Mucosa of gallbladder (tissue), 1 donor: Measurements from ENCODE around the gene FMNL2. TPM values are rescaled to one million over a fixed set of nuclear protein-coding genes. Genes with fewer than 3 reads are reported as not detected.
A peak's percentile ranks its signal among the peaks of the same experiment; 100 is the strongest.

Experiments used
- DNase-seq: peaks from one replicate; pipeline ENCODE4 v3.0.0-alpha.2; 2020; ENCODE audit warnings: low spot score
- total RNA-seq: library from RNA; stranded (reverse); gene quantifications from one replicate; pipeline ENCODE4 v1.2.1, GENCODE V29; 2021
- donor health status: DM: no; HTN: no; CAD: no.

The FMNL2 gene
- total RNA-seq, 1 donor from 2014 or later, result 24.7 TPM

DNA sequence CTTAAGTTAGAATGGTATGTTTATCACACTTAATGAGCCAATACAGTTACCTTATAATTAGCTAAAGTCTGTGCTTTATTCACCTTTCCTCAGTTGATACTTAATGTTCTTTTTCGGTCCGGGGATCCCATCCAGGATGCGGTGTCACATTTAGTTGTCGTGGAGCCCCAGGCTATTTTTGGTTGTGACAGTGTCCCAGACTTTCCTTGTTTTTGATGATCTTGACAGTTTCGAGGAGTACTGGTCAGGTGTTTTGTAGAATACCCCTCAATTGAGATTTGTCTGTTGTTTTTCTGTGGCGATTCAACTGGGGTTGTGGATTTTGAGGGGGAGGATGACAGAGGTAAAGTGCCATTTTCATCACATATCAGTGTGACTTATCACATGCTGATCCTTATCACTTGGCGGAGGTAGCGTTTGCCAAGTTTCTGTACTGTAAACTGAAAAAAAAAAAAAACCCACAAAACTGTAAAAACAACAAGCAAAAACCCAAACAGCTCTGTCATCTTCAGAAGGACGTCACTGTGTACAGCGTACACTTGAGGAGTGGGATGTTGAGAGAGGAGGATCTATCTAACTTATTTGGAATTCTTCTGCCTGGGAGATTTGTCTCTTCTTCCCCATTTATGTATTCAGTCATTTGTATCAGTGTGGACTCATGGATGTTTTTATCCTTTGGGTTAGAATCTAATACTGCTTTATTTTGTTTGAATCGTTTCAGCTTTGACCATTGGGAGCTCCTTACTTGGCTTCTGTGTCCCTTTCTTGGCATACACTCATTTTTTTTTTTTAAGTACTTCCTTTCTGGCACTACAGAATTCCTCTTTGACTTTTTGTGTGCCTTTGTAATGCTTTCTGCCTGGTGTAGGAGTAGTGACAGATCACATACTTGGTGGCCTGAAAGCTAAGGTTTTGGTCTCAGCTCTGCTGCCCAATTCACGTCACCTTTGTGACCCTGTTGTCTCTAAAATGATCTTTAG, 68.1 kb downstream of the FMNL2 start:
- DNase-seq, result no peak

DNA sequence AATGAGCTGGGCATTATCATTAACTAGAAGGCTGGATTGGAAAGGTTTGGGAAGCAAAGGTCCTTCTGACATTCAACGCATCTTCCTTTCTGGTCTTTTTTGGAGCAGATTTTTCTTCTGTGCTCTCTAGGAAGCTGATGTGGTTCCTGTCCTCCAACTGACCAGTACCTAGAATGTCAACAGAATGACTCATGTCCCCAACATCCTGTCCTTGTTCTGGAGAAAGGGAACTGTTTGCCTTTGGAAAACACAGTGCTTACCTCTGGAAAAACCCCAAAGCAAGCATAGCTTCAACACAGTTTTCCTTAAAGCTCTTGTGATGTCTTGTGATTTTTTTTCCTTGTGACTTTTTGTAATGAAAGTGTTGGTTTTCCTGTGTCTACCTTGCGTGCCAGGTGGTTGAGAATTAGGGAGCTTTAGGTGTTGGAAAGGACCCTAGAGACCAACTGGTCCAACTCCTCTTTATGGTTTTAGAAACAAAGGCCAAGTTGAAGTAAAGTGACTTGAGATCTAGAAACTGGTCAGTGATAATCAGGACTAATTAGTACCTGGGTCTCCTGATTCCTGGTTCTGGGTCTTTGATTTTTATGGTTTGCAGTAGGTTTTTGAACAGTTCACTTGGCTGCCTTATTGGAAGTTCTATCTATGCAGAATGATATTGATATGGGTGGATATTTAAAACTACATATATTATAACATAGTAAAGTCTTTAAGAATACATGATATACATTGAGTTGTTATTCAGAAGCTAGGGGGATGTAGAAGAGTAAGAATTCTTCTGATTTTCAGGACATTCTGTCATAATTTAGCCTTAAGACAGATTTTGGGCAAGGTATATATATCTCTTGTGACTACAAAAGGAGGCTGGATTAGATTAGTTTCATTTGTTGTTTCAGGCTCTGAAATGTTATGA, 70.5 kb downstream of the FMNL2 start:
- DNase-seq, result no peak

DNA sequence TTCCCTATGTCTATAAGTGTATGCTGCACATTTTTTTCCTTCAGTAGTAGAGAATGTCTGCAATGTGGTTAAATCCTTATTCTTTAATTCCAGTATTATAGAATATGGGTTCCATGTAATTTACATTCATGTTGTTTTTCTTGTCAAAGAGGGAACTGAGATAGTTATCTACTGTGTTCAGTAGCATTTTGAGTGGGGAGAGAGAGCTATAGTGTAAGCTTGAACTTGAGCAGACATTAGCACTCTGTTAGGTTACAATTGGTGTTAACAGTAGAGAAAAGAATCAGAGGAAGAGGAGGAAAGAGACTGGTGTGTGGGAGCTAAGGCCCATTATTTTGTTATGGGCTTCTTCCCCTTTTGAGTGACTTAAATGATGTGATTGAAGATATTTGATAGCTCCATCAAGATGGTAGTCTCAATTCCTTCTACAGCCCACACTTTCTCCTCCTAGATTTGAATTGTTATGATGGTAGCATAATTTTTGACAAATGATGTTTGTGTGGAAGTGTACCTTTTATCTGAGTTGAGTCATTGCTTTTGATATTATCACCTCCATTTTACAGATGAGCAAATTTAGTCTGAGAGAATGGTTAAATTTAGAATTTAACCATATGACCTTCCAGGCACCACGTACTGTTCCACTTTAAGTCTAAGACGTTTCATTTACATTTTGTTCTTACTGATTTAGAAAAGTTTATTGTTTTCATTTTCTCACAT, 71.3 kb downstream of the FMNL2 start:
- DNase-seq, result no peak

DNA sequence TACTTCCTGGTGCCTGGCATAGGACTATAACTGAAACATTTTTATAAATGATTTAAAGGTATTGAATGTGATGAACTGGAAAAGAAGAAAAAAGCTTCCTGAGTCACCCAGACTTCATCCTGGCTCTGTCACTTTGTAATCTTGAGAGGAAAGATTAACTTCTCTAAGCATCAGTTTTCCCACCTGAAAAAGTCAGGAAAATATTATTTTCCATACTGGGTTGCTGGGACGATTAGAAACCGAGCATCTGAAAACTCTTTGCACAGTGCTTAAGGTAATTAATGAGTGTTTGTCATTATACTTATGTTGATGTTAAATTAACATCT, 71.8 kb downstream of the FMNL2 start:
- DNase-seq, result no peak

DNA sequence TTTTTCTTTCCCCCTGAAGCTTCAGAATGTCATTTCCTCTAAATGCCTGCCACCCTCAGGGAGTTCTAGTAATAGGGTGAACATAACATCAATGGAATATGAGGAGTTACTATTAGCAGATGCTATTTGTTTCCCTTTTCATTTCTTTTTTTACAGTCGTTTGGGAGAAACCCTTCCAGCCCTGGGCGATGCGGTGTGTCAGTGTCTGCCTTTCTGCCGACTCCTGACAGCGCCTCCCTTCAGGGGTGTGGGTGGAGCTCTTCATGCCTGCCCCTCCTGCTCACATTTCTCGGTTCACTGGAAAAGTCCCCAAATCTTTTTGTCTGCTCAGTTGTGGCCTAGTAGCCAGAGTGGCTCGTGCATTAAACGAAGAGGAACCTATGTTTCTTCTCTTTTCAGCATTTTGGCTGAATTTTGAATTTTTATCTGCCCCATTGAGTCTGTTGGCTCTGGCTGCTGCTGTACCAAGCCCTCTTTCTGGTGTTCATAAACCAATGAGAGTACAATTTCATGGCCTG, 72.3 kb downstream of the FMNL2 start:
- no peak for DNase-seq

DNA sequence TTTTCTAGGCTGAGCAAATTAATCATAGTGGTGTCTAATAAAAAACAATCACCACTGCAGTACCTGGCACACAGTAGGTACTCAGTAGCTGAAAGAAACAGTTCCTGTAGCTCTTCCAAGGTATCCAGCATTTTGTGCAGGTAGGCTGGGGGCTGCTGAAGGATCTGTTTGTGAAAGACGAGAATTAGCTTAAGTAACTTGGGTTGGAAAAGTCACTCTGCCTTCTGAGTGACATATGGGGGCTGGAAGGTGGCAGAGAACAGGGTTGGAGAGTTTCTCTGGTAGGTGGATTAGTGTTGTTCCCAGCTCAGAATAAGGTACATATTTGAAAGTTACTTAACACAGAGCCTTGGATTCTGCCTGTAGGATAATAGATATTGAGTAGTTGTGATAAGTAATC, 72.8 kb downstream of the FMNL2 start:
- no peak for DNase-seq

DNA sequence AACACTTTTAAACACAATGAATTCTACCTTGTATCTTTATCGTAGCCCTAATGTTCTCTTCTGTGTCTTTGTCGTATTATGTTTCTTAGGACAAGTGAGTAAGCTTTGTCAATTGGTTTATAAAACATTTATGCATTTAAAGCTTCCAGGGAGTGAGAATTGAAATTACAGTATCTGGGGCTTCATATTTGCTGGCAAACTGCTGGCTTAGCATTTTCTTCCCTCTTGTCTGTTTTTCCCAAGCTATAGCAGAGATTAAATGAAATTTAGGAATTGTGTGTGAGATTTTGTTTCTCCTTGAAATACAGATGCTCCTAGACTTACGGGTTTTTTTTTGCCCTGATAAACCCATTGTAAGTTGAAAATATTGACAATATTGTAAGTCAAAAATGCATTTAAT, 73.3 kb downstream of the FMNL2 start:
- DNase-seq, result no peak

DNA sequence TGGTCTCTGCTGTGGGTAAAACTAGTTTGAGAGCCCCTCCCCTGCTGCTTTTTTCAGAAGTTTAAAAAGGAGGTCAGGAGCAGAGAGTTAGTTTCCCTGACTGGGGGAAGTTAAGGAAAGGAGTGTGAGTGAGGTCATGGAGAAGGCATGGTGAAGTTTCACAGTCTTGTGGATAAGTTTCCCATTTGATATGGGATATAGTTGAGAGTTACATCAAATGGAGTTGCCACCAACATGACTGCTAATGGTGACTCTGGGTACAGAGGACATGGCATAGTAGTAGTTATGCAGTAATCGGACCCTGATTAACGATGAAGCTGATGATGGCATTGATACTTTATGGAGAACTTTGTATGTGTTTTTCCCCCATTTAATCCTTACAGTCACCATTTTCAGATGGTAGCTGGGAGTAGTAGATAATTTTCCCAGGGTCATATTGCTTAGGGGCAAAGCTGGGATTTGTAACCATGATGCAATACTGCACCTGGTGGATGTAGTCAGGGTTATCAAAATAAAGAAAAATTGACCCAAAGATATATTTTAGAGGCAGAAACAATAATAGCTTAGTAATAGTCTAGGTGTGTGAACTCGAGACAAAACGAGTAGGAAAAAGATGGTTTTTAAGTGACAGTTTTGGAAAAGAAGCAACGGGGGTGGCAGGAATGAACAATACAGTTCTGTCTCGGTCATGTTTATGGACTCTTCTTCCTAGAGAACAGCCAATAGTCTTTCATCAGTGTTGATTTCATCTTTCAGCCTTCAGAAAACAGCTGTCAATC, 74.6 kb downstream of the FMNL2 start:
- DNase-seq, result no peak

DNA sequence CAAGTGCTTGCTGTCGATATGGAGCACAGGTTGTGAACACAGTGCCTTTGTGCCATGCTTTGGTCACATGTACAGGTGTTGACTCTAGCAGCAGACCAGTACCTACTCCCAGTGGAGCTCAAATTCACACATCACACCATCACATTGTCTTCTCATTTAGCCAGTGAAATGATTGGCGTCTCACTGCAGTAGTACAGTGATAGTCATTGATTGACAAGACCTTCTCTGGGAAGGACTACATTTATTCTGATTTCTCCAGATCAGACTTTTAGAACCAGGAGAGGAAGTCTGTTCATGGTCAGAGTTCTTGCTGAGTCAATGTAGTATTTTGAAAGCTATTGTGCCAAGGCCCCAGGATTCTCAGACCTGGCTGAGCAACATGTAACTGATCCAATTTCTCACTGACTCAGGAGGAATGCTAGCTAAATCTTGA, 75.2 kb downstream of the FMNL2 start:
- no peak for DNase-seq

DNA sequence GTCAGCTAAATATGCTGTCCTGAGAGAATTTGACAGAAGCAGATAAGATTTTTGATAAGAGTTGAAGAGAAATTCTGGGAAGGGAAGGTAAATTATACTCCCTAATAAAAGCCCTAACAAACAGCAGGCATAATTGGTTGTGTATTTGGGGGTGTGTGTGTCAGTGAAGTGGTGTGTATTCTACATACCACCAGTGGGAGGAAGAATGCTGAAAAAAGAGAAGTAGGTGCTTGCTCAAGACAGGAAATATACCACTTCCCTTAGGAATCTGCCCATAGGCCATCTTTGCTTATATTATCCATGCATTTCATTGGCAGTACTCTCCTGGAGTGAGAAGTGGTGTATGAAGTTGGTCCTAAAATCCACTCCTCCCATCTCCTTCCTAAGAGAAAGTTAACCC, 76.2 kb downstream of the FMNL2 start:
- no peak for DNase-seq

DNA sequence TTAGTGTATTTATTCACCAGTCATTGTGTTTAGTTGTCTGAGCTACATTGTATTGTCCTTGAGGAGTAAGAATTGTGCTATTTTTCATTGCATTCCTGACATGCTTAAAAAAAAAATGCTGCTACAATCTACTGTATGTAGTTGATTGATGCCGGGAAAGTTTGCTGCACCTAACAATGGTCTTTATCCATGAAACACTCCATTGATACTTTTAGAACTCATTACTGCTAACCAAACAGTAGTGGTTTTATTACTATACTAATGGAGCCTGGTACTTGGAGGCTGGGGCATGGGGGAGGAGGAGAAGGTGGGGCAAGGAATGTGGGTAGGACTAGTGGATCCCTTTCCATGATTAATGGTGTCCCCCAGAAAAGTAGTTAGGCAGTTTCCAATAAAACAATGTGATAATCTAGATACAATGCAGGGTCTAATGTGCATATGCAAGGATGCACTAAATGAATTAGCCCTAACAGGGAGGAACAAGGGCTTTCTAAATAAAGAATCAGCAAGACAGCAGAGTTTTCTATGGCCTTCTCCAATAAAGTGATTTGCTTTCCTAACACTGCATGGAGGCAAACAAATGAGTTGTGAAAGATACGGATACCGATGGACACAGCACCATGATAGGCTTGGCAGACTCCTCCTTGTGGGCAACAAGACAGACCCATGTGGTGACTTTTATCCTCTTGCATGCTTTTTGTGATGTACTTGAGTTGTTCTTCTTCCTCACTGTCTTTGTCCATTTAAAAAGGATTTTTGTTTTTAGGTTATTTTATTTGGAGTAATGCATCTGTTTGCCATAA, 78.5 kb downstream of the FMNL2 start:
- DNase-seq, result no peak

DNA sequence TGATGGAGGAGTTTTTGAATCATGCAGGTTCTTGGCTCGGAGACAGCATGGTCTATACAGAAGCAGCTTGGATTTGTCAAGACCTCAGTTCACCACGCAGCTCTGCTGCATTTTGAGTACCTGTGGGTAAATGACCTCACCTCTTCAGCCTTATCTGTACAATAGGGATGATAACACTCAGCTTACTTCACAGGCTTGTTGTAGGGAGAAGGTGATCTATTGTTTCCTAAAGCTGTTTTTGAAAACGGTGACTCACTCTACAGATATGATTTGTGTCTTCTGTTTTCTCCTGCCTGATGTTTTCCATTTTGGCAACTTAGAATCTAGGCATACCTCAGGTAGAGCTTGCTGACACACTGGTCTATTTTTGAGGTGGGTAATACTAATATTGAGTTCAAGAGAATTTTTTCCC, 80.3 kb downstream of the FMNL2 start:
- no peak for DNase-seq

DNA sequence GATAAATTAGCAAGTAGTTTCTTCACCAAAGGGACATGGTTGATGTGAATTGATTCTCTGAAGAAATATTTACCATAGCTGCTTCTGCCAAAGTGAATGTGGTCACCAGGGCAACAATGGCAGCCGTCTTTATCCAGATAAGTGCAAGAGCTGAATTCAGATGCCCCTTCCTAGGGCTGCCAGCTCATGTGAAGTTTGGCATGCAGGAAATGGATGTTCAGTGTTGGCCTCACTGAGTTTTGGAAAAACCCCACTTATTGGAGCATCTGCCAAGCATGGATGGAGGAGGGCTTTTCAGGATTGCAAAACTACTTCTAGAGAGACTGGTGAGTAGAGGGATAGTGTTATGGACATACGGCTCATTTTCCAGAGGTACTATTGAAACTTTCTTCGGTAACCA, 80.8 kb downstream of the FMNL2 start:
- no peak for DNase-seq

DNA sequence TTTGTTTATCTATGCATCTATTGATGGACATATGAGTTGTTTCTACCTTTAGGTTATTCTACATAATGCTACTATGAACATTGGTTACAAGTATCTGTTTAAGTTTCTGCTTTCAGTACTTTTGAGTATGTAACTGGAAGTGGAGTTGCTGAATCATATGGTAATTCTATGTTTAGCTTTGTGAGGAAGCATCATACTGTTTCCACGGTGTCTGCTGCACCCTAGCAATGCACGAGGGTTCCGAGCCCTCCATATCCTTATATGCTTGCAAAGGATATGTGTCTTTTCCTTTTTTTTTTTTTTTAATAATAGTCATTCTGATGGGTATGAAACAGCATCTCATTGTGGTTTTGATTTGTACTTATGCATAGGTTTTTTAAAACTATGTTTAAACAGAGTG, 83.7 kb downstream of the FMNL2 start:
- DNase-seq, result no peak

DNA sequence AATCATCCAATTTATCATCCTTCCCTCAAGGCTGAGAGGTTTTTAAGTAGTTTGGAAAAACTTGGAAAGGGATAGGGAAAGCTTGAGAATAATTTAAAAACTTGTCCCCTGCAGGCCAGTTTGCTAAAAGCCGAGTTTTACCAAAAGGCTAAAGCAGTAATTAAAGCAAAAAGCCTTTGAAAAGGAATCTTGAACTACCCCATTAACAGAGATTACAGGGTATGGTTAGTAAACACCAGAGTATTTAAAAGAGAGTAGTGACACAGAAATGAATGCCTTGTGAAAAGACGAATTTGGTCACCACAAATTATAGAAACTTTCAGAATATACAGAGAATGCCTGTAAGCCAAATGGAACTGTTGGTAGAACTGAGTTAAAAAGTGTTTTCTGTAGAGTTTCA, 85.0 kb downstream of the FMNL2 start:
- DNase-seq, result no peak

DNA sequence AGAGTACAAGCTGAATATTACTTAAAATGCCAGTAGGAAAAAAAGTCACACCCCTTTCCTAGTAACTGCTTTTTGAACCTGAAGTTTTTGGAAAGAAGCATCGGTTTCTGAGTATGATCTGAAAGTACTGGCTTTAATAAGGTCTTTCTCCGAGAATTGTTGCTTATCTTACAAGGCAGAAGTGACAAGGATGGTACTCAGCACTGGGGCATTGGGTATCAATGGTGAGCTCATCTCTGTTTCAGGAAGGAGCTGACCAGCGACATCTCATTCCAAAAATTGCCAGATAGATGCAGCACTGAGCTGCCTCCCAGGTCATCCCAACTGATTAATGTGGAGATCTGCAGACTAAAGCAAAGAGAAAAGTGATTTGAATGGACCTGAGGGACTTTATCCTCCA, 85.4 kb downstream of the FMNL2 start:
- DNase-seq, result no peak

DNA sequence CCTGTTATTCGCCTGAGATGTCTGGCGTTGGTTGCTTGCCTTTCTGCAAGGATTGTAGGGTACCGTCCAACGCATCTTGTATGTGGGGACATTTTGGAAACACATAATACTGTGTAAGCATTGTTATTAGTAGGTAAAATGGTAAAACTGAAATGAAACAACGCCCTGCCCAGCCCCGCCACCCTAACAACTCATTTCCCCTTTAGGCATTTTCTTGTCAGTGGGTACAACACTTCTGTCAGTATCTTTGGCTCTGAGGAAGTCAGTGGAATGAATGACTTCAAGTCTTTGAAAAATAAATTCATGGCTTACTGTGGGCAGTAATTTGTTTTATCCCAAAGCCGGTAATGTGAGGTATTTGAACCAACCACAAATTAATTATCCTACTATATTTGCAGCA, 86.0 kb downstream of the FMNL2 start:
- DNase-seq, result no peak

DNA sequence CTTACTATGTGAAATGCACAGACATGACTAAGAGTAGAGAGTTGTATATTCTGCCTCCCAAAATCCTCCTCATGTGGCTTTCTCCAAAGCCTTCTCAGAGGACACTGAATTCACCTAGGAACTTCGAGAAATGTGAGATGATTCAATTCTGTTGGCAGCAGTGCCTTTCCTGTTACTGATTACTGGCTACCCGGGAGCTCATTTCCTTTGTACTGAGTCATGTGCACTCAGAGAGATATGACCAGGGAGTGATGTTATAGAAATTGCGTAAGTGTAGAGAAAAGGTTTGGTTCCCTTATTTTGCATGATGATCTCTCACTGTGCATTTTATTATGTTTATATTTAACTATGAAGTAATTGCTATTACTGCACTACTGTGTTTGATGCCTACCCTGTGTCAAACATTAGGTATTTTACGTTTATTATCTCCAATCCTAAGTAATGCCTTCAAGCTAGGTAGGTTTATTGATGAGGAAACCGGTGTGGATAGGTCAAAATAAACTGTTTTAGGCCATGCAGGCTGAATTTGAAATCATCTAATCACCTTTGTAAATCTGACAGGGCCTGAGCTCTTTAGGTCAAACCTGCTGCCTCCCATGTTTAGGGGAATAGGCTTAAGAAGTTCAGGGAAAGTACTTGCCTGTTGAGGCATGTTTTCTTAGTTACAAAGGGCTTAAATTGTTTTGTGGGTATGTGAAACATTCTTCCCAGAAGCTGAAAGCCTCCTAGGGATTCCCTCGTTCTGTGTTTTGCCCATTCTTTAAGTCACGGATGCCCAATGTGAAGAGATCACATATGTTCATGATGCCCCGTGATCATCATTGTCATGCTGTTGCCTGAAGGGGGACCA, 86.8 kb downstream of the FMNL2 start:
- DNase-seq, result peak; percentile 79

DNA sequence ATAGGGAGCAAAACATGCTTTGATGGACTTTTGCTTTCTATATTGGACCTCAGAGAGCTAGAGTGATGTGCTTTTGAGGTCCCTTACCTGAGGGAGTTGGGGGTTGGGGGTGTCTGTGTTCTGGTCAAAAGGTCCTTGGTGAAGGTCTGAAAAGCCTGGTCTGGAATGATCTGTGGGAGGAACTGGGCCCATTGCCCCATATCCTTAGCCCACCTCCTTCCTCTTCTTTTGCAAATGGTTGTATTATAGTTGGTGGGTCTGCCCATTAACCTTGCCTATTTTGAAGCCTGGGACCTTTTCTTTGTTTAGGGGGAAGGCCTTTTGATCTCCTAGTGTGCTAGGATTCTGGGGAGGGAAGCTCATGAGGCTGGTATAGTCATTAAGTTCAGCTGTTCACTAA, 88.7 kb downstream of the FMNL2 start:
- no peak for DNase-seq
